Transverse colon (tissue), 4 donors: ENCODE results near the gene SUGCT. TPM values are rescaled to one million over a fixed set of nuclear protein-coding genes. Genes with fewer than 3 reads are reported as not detected.

Experiments
- DNase-seq: peaks from one replicate; pipeline ENCODE4 v3.0.0-alpha.2; 2019
- H3K27ac ChIP-seq, 4 donors: fragments of 200-600 bp; sonication (generic); 2 replicates each; pipeline ENCODE4 v1.5.1; 2016 to 2018; ENCODE audit warnings: inconsistent platforms in 4 of 4
- H3K27me3 ChIP-seq: fragments of 200-600 bp; sonication (generic); 2 replicates; pipeline ENCODE4 v1.5.1; 2017; ENCODE audit warnings: inconsistent platforms
- H3K36me3 ChIP-seq, 4 donors: fragments of 200-600 bp; sonication (generic); 2 replicates each; pipeline ENCODE4 v1.5.1; 2017 to 2019; ENCODE audit warnings: inconsistent platforms in 4 of 4
- H3K4me1 ChIP-seq, 4 donors: fragments of 200-600 bp; sonication (generic); 2 replicates each; pipeline ENCODE4 v1.5.1; 2017 to 2020; ENCODE audit warnings: inconsistent platforms in 4 of 4
- H3K4me3 ChIP-seq, 4 donors: fragments of 200-600 bp; sonication (generic); 1 replicate in 1 of 4; 2 replicates in 3 of 4; pipeline versions ENCODE4 v1.5.1 to v1.6.1; 2017 to 2019; ENCODE audit warnings: inconsistent platforms in 4 of 4
- H3K9me3 ChIP-seq, 2 donors: fragments of 200-600 bp; sonication (generic); 2 replicates each; pipeline ENCODE4 v1.5.1; 2017 to 2019; ENCODE audit warnings: inconsistent platforms in 2 of 2
- EP300 ChIP-seq: sonication (generic); formaldehyde crosslinking; IDR thresholded peaks from one replicate; pipeline ENCODE4 v1.6.1; 2017; ENCODE audit warnings: antibody characterized with exemption, low read depth
- POLR2A ChIP-seq: fragments of 450-650 bp; IDR thresholded peaks from one replicate; pipeline ENCODE4 v1.6.1; 2016; ENCODE audit warnings: antibody characterized with exemption, mild to moderate bottlenecking, moderate library complexity
- POLR2AphosphoS5 ChIP-seq, 3 donors: sonication (generic); formaldehyde crosslinking; IDR thresholded peaks; one replicate each; pipeline ENCODE4 v1.6.1; 2016; ENCODE audit warnings: antibody characterized with exemption in 3 of 3
- WGBS, 2 donors: methylation state at CpG; one replicate each; pipeline ENCODE4 v1.1.5; 2018; ENCODE audit warnings: low coverage in 1 of 2; 5-methylcytosine and 5-hydroxymethylcytosine counted together
- in situ Hi-C, 4 donors: fragments of 200-750 bp; cut with MboI; loops; one replicate each; pipeline versions ENCODE4 v1.15.0 to v1.15.1; 2017; ENCODE audit warnings: low sequenced_read_pairs in 3 of 4, low pct_ligation_motif_present in 1 of 4, low pct_unique_long_range_greater_than_20kb in 1 of 4
- intact Hi-C: fragments of 100-400 bp; cut with DNase I; formaldehyde crosslinking; loops from one replicate; pipeline ENCODE4 v1.15.1; 2023; ENCODE audit warnings: low total_unique reads
- total RNA-seq, 4 donors: library from RNA; depleted of rRNA; stranded (reverse); fragments of >200 nt; gene quantifications; one replicate each; pipeline ENCODE4 v1.1.0, GENCODE V29; 2016
- TF ChIP-seq, protein P1 (sequence below), 5 experiments: fragments of 200-600 bp in 3 of 5; fragments of 450-650 bp in 2 of 5; sonication (generic) in 3 of 5; IDR thresholded peaks; 1 replicate in 2 of 5; 2 replicates in 3 of 5; pipeline ENCODE4 v1.5.1; 2016 to 2017; ENCODE audit warnings: antibody characterized with exemption in 5 of 5, inconsistent platforms in 3 of 5, mild to moderate bottlenecking in 2 of 5, moderate library complexity in 1 of 5

SUGCT gene
- total RNA-seq, 4 donors from 2014 or later: 2.6 to 44.5 (median 15.9) TPM

DNA sequence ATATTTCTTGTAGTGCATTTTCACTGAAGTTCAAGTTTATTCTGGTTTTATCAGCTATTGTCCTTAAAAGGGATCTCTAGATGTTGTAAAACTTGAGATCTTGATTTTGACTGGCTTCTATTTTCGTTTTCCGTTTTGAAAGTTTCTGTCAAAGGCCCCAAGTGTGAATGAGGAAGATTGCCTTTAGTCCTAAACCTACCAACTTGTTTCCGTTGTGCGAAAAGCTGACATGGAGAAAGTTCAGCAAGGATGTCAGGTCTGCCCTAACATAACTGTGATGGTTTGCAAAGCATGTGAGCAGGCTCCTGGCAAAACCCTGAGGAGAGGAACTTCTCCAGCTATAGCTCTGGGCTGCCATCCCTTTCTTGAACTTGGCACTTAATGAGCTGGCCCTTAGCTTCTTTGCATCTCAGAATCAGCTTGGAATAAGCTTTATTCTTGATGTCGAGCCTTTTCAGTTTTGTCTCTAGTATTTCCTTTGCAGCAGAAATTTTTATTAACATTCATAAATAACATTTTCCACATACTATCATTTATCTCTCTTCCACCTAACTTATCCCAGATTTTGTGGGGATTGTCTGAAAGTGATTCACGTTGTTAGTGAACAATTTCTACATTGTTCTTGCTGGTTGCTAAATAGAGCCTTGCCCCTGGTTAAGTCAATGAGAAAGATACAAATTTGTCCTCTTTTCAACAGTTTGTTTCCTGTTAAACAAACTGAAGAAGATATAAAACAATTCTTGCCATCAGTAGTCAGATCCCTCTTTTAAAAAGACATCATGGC lies 559.4 kb downstream of the SUGCT start:
- in situ Hi-C loops: no loop called here
- H3K36me3 ChIP-seq: no peaks in the 10 kb centered on the region
- TF ChIP-seq POLR2AphosphoS5 (IDR thresholded peaks at IDR 0.05) (no peak), EP300 (no peak)
- TF ChIP-seq, protein P1, sequence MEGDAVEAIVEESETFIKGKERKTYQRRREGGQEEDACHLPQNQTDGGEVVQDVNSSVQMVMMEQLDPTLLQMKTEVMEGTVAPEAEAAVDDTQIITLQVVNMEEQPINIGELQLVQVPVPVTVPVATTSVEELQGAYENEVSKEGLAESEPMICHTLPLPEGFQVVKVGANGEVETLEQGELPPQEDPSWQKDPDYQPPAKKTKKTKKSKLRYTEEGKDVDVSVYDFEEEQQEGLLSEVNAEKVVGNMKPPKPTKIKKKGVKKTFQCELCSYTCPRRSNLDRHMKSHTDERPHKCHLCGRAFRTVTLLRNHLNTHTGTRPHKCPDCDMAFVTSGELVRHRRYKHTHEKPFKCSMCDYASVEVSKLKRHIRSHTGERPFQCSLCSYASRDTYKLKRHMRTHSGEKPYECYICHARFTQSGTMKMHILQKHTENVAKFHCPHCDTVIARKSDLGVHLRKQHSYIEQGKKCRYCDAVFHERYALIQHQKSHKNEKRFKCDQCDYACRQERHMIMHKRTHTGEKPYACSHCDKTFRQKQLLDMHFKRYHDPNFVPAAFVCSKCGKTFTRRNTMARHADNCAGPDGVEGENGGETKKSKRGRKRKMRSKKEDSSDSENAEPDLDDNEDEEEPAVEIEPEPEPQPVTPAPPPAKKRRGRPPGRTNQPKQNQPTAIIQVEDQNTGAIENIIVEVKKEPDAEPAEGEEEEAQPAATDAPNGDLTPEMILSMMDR (IDR thresholded peaks at IDR 0.05): no peak
- H3K4me1 ChIP-seq: no peaks in the 10 kb centered on the region
- no peaks in the 10 kb centered on the region for H3K27me3 ChIP-seq
- intact Hi-C loops: no loop called here
- 63 to 77% methylated on average over 2 to 6 of the region's 6 CpGs for WGBS, 2 donors
- no peak for DNase-seq
- H3K9me3 ChIP-seq: no peaks in the 10 kb centered on the region
- no peak overlapping the region for H3K4me3 ChIP-seq
- no peak overlapping the region for H3K27ac ChIP-seq

DNA sequence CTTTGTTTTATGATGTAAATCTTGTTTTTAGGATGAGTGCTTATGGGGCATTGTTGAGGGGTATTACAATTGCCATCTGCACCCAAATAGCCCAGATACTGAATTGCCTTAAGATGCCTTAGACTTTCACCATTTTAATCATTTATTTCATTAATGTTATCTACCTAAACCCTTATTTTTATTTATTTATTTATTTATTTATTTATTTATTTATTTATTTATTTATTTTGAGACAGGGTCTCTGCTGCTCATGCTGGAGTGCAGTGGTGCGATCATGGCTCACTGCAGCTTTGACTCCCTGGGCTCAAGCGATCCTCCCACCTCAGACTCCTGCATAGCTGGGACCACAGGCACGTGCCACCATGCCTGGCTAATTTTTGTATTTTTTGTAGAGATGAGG lies 560.2 kb downstream of the SUGCT start:
- Histone ChIP-seq H3K36me3 (no peaks in the 10 kb centered on the region), H3K9me3 (no peaks in the 10 kb centered on the region), H3K4me3 (no peak overlapping the region), H3K27ac (no peak overlapping the region), H3K27me3 (no peaks in the 10 kb centered on the region), H3K4me1 (no peaks in the 10 kb centered on the region)
- TF ChIP-seq, protein P1 (IDR thresholded peaks at IDR 0.05): no peak
- TF ChIP-seq EP300: no peak
- no peak for TF ChIP-seq POLR2A
- no peak for TF ChIP-seq POLR2AphosphoS5 (IDR thresholded peaks at IDR 0.05)
- WGBS, 2 donors: 90 to 100% methylated on average over 1 to 3 of the region's 3 CpGs
- intact Hi-C loops (no loop called here), in situ Hi-C loops (no loop called here)
- no peak for DNase-seq

GRCh38 chr7:40697653-40698052 lies 562.8 kb downstream of the SUGCT start:
- 83% methylated on average over 1 to 4 of the region's 4 CpGs for WGBS, 2 donors
- intact Hi-C loops (no loop called here), in situ Hi-C loops (no loop called here)
- Histone ChIP-seq H3K9me3 (no peaks in the 10 kb centered on the region), H3K27ac (no peak overlapping the region), H3K27me3 (no peaks in the 10 kb centered on the region), H3K4me3 (no peak overlapping the region), H3K4me1 (no peaks in the 10 kb centered on the region), H3K36me3 (no peaks in the 10 kb centered on the region)
- TF ChIP-seq, protein P1 (IDR thresholded peaks at IDR 0.05): no peak
- DNase-seq: no peak

- TF ChIP-seq, protein P1 (IDR thresholded peaks at IDR 0.05): no peak
- no peak for DNase-seq
- intact Hi-C loops (no loop called here), in situ Hi-C loops (no loop called here)
- H3K27me3 ChIP-seq: no peaks in the 10 kb centered on the region
- no peaks in the 10 kb centered on the region for H3K36me3 ChIP-seq
- no peaks in the 10 kb centered on the region for H3K4me1 ChIP-seq
- no peak overlapping the region for H3K27ac ChIP-seq
- 89 to 96% methylated on average over 6 of the region's 6 CpGs for WGBS, 2 donors
- H3K4me3 ChIP-seq: no peak overlapping the region
- H3K9me3 ChIP-seq: no peaks in the 10 kb centered on the region
These were observed 563.6 kb downstream of the SUGCT start for GRCh38 chr7:40698214-40698920.
